ENCODE data around the gene RC3H2.
A peak's percentile ranks its signal among the peaks of the same experiment; 100 is the strongest.
"Not testable (repeated sequence)": the region's sequence is repeated elsewhere in the genome, so short reads cannot be mapped to it uniquely, and the experiment has no call there.

RC3H2 gene

DNA sequence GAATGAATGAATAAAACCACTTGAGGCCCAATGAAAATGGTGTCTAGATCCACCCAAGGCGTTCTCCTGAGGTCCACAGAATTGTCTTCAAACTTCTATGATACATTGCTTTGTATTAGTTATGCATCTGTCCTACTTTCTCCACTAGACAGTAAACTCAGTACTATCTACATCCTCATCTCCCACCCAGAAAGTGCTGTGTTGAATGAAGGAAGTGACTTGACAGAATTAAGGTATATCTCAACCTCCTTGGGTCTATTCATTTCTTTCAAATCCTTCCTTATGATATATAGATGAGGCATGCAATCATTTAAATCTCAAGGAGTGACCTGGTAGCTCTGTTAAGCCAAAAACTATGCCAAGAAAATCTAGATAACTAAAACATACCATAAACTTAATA is 61.0 kb downstream of the RC3H2 start:
- DNase-seq: no peak

GRCh38 chr9:122841501-122841900 is 63.7 kb downstream of the RC3H2 start:
- DNase-seq: no peak

DNA sequence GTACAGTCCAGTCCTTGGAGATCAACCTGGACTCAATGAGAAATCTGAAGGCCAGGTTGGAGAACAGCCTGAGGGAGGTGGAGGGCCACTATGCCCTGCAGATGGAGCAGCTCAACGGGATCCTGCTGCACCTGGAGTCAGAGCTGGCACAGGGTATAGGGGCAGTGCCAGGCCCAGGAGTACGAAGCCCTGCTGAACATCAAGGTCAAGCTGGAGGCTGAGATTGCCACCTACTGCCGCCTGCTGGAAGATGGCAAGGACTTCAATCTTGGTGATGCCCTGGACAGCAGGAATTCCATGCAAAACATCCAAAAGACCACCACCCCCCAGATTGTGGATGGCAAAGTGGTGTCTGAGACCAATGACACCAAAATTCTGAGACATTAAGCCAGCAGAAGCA is 66.7 kb downstream of the RC3H2 start:
- DNase-seq: not testable (repeated sequence)

DNA sequence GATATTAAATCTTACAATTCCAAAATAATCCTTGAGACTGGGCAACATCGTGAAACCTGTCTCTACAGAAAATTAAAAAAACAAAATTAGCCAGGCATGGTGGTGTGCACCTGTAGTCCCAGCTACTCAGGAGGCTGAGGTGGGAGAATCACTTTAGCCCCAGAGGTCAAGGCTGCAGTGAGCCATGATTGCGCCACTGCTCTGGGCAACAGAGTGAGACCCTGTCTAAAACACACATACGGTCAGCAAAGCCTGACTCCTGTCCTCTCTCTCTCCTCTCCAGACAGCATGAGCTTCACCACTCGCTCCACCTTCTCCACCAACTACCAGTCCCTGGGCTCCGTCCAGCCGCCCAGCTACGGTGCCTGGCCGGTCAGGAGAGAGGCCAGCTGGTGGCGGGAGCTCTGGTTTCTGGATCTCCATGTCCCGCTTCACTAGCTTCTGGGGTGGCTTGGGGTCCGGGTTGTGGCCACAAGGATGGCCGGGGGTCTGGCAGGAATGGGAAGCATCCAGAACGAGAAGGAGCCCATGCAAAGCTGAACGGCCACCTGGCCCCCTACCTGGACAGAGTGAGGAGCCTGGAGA is 67.8 kb downstream of the RC3H2 start:
- DNase-seq: no peak

GRCh38 chr9:122835313-122835731 is 69.8 kb downstream of the RC3H2 start:
- no peak for DNase-seq

GRCh38 chr9:122832194-122832593 is 73.0 kb downstream of the RC3H2 start:
- DNase-seq: no peak

DNA sequence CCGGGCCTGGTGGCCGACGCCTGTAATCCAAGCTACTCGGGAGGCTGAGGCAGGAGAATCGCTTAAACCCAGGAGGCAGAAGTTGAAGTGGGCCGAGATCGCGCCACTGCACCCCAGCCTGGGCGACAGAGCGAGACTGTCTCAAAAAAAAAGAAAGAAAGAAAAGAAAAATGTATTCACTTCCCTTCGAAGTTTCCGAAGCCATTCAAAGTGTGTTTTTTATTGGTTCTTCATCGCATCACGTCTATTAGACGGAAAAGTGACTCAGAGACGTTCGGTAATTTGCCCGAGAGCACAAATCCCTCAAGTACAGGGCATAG is 76.2 kb downstream of the RC3H2 start:
- DNase-seq: not testable (repeated sequence)

DNA sequence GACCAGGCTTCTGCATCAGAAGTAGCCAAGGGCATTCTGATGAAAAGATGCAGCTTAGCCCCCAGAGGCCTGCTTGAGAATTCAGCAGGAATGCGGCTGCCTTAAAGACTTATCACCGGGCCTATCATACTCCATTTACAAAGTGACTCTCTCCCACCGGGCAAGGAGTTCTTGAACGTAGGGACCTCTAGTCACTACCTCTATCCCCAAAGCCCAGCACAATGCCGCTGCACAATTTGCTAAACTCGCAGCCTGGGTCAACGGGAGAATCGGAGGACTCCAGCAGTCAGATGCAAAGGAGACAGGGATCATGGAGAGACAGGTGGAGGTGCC is 77.4 kb downstream of the RC3H2 start:
- DNase-seq: no peak

- DNase-seq: no peak
These were observed 82.2 kb downstream of the RC3H2 start for GRCh38 chr9:122822938-122823337.

DNA sequence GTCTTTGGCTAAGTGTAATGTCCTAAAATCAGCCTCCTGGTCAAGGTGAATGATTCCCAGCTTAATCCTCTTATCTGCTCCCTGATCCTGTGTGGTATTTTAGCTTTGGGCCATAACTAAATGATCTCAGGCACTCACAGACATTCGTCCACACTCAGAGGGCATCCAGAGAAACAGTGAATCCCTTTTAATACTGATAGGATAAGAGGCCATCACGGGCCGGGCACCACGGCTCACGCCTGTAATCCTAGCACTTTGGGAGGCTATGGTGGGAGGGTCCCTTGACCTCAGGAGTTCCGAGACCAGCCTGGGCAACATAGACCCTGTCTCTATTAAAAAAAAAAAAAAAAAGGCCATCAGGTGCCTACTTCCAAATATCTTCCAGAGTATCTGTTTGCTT is 83.1 kb downstream of the RC3H2 start:
- DNase-seq: no peak

- DNase-seq: no peak
These were observed 83.7 kb downstream of the RC3H2 start for GRCh38 chr9:122821278-122821943.

- no peak for DNase-seq
These were observed 84.7 kb downstream of the RC3H2 start for GRCh38 chr9:122820490-122820845.

DNA sequence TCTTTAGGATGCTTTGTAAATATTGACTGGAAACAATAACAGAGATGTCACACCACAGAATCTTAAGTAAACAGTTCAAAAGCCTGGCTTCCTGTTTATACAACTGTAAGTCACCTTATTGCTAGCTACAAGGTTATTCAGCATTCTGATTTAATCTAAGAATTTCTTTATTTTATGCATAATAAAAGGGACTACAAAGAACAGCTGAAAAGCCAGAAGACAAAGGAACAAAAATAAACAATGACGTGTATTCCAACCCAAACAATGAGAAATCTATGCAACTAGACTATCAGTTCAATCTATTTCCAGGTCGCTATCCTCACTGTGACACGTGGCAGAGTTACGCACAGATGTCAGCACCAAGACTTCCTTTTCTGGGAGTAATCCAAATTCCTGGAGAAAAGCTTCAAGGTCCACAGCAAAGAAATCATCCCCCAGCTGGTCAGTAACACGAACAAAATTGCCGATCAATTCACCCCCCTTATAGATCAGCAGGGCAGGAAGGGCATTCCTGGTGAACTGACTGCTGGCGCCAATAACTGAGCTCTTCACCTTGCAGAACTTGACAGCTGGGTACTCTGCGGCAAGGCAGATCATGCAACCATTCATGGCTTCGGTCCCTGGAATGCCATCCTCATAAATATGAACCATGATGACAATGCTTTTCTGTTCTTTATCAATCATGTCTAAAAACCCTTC is 85.2 kb downstream of the RC3H2 start:
- no peak for DNase-seq

GRCh38 chr9:122819326-122819725 is 85.8 kb downstream of the RC3H2 start:
- DNase-seq: no peak

GRCh38 chr9:122816163-122816867 is 88.8 kb downstream of the RC3H2 start:
- no peak for DNase-seq

- no peak for DNase-seq
These were observed 89.6 kb downstream of the RC3H2 start for GRCh38 chr9:122815544-122815943.

DNA sequence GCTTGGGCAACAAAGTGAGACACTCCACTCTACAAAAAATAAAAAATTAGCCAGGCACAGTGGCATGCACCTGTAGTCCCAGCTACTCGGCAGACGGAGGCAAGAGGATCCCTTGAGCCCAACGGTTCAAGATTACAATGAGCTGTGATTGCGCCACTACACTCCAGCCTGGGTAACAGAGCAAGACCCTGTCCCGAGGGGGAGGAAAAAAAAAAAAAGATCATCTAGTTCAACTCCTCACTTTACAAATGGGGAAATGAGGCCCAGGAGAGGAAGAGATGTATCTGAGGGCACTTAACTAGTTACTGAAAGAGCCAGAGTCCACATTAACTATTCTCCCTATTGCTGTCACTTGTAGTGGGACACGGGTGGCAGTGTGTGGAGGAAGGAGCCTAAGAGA is 90.6 kb downstream of the RC3H2 start:
- no peak for DNase-seq

DNA sequence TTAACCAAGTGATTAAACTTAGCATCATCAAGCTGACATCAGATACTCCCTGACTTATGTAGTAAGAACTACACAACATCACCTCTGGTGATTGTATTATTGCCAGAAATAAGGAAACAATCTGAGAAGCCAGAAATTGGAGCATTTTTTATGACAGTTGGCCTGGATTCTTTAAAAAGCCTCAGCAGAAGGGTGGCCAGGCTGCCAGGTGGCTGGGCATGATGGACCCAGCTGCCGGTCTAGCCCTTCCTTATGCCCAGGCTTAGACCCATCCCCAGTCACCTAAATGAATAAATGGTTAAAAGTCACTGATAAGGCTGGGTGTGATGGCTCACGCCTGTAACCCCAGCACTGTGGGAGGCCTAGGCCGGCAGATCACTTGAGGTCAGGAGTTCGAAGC is 92.4 kb downstream of the RC3H2 start:
- no peak for DNase-seq

GRCh38 chr9:122810306-122810946 is 94.7 kb downstream of the RC3H2 start:
- DNase-seq: peak; percentile 87

DNA sequence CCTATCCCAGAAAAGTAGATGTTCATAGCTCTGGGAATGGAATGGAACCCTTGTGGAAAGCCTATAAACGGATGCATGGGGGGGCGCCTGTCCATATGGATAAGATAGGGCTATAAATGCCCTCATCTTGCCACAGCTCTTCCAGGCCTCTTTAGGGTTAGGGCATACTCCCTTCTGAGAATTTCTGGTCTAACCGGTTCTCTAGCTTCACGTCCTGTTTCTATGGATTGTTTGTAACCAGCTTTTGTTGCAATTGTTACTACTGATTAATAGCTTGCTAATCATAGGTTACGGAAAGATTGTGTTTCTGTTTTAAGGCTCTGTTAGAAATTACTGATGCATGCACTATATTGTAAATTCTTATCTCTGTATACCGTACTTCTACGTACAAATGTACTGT is 95.9 kb downstream of the RC3H2 start:
- DNase-seq: peak; percentile 89

DNA sequence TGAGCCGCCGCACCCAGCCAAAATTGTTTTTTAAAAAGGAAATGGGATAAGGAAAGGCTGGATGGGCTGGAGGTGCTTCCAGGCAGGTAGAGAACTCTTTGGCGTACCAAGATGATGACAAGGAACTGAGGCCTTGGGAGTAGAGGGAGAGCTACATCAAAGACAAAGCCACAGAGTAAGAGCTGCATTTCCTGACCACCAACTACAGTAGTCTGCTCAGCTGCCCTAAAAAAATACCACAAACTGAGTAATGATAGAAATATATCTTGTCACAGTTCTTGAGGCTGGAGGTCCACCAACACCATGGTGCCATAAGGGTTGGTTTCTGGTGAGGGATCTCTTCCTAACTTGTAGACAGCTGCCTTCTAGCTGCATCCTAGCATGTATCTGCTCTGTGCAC is 97.0 kb downstream of the RC3H2 start:
- DNase-seq: no peak

GRCh38 chr9:122807271-122807900 is 97.8 kb downstream of the RC3H2 start:
- no peak for DNase-seq

GRCh38 chr9:122806661-122807060 is 98.5 kb downstream of the RC3H2 start:
- no peak for DNase-seq

Measured in NCI-H1417 treated with DMSO at 0.1 percent for 48 hours (cell line).